Retinal pigment epithelial cell (primary cell): Measurements from ENCODE around the gene PPP2R1B.

Experiments used
- DNase-seq: peaks from one replicate; pipeline ENCODE4 v3.0.0-alpha.2; 2010; ENCODE audit warnings: low read depth
- H3K4me3 ChIP-seq: 2 replicates; pipeline ENCODE4 v1.5.1; 2011; ENCODE audit warnings: mild to moderate bottlenecking, low read length, control low read depth, moderate library complexity
- TF ChIP-seq, protein P1 (sequence below): conservative IDR thresholded peaks from 2 replicates; pipeline ENCODE4 v1.5.1; 2011; ENCODE audit warnings: low read depth, low read length, control low read depth, inconsistent platforms

The PPP2R1B gene

DNA sequence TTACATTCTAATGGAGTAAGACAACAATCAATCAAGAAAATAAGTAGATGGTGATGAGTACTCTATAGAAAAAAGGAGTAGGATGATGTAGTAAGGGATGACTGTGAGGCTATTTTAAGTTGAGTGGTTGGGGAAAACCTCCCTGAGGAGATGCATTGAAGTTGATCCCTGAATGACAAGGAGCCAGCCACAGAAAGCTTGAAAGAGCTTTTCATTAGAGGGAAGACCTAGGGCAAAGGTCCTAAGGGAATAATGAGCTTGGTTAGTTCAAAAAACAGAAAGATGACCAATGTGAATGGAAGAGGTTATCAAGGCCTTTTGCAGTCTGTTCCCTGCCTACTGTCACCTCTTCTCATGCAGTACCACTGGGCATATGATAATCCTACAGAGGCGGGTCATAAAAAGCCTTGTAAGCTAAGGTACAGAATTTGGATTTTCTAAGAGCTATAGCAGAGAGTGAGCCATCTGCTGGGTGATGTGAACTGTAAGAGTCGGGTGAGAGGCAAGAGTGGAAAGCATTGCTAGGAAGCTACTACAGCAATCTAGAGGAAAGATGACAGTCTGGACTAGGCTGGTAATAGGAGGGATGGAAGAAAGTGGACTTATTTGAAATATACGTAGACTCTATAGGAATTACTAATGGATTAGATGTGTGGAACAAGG is 3.1 kb downstream of the PPP2R1B start:
- TF ChIP-seq, protein P1, sequence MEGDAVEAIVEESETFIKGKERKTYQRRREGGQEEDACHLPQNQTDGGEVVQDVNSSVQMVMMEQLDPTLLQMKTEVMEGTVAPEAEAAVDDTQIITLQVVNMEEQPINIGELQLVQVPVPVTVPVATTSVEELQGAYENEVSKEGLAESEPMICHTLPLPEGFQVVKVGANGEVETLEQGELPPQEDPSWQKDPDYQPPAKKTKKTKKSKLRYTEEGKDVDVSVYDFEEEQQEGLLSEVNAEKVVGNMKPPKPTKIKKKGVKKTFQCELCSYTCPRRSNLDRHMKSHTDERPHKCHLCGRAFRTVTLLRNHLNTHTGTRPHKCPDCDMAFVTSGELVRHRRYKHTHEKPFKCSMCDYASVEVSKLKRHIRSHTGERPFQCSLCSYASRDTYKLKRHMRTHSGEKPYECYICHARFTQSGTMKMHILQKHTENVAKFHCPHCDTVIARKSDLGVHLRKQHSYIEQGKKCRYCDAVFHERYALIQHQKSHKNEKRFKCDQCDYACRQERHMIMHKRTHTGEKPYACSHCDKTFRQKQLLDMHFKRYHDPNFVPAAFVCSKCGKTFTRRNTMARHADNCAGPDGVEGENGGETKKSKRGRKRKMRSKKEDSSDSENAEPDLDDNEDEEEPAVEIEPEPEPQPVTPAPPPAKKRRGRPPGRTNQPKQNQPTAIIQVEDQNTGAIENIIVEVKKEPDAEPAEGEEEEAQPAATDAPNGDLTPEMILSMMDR: no peak
- H3K4me3 ChIP-seq: no peak overlapping the region
- DNase-seq: no peak

DNA sequence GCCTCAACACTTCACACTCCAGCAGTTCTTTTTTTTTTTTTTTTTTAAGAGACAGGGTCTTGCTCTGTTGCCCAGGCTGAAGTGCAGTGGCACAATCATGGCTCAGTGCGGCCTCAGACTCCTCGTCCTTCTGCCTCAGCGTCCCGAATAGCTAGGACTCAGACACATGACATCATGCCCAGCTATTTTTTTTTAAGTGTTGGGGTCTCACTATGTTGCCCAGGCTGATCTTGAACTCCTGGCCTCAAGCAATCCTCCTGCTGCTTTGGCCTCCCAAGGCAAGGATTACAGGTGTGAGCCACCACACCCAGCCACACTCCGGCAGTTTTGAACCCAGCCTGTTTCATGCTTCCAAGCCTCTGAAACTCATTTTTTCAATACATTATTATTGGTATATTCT is 3.7 kb downstream of the PPP2R1B start:
- TF ChIP-seq, protein P1: no peak

DNA sequence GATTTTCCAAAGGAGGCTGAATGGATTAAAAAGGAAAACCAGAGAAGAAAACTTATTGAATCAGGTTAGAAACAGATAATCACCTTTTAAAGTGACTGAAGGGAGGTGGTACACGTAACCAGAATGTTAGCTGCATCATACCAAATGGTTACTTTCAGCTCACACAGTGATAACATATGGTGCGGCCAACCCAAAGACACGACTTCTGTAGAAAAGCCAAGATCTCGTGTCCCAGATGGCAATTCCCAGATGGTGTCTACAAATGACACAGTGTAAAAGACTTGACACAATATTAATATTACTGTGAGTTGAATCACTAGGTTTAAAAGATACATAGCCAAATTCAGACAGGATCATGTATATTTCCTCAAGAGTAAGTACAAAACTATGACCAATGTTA is 5.2 kb downstream of the PPP2R1B start:
- TF ChIP-seq, protein P1: no peak
- no peak overlapping the region for H3K4me3 ChIP-seq
- DNase-seq: no peak

More for the DNA sequence above, 3.7 kb downstream of the PPP2R1B start:
- no peak for DNase-seq
- no peak overlapping the region for H3K4me3 ChIP-seq

DNA sequence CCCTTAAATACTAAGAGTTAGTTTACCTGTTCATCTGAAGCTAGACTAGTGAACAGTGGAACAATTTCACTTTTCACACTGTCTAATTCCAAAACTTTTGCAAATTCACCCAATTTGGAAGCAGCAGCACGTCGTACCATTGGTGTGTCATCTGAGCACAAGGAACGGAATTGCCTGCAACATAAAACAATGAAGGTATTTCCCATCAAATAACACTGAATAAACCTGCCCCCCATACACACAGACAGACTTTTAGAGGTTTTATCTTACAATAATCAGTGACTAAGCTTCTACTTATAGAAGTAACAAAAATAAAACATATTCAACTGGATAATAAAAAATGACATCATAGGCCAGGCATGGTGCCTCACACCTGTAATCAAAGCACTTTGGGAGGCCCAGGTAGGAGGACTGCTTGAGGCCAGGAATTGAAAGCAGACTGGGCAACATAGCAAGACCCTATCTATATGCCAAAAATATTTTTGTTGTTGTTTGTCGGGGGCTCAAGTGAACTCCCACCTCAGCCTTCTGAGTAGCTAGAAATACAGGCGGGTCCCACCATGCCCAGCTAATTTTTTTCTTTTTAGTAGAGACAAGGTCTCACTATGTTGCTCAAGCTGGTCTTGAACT is 6.3 kb downstream of the PPP2R1B start:
- DNase-seq: no peak
- H3K4me3 ChIP-seq: no peak overlapping the region
- TF ChIP-seq, protein P1: no peak

DNA sequence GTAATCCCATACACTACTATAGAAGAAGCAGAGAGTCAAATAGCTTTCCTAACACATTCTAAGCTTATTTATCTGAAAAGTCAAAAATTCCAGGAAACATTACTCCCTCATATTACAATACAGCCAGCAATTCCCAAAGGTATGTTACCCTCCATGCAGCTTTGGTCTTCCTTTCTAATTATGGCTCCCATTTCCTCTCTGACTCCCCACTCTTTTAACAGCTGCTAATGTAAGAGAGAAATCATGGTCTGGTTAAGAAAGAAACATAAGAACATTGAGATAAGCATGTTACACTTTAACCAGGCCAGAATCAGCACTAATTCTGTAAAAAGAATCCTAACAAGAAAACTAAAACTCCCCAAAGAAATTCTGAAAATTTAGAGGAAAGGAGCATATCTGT is 6.8 kb downstream of the PPP2R1B start:
- DNase-seq: no peak
- H3K4me3 ChIP-seq: no peak overlapping the region
- TF ChIP-seq, protein P1: no peak

DNA sequence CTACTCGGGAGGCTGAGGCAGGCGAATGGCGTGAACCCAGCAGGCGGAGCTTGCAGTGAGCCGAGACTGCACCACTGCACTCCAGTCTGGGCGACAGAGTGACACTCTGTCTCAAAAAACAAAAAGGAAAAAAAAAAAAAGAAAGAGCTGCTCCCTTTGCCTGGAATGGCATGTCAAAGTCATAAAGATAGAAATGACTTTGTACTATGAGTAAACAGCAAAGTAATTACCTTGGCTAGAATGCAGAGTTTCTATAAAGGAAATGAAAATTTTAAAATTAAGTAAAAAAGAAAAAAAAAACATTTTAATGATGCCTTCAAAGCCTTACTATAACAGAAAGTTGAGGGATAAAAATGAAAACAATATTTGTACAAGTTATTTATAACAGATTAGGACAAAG is 10.1 kb downstream of the PPP2R1B start:
- no peak for DNase-seq
- TF ChIP-seq, protein P1: no peak
- no peak overlapping the region for H3K4me3 ChIP-seq

DNA sequence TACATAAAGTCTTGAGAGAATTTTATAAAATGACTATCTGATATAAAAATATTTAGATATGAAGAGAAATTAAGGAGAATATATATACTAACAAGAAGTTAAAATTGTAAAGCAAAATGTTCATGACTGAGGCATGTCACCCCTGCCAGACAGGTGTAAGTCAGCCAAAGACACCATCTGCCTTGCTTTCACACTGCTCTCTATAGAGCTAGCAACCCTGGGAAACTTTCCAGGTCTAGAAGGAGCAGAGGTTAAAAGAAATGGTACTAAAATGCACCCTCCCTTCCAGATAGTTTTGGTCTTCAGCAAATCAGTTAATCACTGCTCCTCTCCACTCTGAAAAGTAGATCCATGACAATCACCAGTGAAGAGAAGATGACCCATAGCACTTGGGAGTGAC is 16.5 kb downstream of the PPP2R1B start:
- no peak for DNase-seq
- H3K4me3 ChIP-seq: no peak overlapping the region
- TF ChIP-seq, protein P1: no peak
